ENCODE measurements around the gene SLC24A1.
"Not testable (repeated sequence)": the region's sequence is repeated elsewhere in the genome, so short reads cannot be mapped to it uniquely, and the experiment has no call there.

Gene SLC24A1

GRCh38 chr15:65621638-65622037, at the start of gene SLC24A1:
Gene SLC24A1, plus strand, starts transcription at chr15:65621938. Its CDS starts 2,143 bp downstream, at chr15:65624081.
- DNase-seq (ENCODE audit: extremely low read depth in 1 of 2, low read depth in 1 of 2): no peak

DNA sequence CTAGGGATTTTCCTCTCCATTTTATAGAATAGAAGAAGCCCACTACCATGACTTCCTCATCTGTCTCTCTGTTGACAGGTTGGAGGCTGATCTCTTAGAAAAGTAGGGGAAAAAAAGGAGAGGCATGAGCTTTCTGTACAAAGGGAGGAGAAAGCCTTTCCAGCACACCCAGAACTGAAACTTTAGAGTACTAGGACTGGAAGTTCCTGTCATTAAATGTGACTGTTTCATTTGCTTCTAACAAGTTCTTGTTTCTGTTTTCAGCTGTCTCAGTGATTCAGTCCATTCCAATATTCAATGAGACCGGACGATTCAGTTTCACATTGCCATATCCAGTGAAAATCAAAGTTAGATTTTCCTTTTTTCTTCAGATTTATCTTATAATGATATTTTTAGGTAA, 49.8 kb upstream of the SLC24A1 start:
- DNase-seq (ENCODE audit: extremely low read depth in 1 of 2, low read depth in 1 of 2): no peak

DNA sequence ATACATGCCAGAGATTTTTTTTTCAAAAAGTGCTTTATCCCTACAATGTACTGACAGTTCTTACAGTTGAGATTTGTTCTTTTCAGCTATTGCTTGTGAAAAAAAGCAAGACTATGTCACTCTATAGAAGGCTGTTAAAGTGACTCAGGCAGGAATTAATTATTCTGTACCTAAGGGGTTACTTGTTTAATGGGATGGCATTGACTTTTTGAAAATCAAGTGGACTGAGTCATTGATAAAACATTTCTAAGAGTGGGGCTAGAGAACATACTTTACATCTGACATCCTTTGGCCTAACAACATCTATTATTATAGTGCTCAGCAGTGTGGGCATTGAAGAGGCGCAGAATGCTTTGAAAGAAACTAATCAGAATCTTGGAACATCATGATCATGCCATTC, 45.1 kb upstream of the SLC24A1 start:
- no peak for DNase-seq (ENCODE audit: extremely low read depth in 1 of 2, low read depth in 1 of 2)

DNA sequence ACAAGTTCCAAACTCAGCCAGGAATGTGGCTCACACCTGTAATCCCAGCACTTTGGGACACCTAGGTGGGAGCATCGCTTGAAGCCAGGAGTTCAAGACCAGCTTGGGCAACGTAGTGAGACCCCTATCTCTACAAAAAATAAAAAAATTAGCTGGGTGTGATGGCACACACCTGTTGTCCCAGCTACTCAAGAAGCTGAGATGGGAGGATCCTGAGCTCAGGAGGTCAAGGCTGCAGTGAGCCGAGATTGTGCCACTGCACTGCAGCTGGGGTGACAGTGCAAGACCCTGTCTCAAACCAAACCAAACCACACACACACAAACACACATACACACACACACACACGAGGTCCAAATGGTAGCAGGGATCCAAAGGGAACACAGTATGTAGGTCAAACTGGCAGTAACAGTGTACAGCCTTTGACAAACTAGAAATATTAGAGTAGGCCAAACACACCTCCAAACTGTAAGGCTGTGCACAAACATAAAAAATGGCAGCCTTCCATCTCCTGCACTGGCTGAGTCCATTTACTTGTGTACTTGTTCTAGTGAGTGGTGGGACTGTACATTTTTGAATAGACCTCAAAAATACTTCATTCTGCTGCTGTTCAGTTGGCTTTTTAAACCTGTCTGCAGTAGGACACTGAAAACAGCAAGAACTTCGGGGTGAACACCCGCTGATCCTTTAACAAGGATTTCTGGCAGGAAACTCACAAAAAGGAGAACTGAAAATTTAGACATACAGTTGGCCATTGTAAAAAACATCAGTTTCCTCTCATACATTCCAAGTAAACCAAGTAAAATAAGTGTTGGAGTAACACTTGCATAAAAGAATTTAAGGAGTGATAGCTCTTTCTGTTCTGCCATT, 44.4 kb upstream of the SLC24A1 start:
- DNase-seq (ENCODE audit: extremely low read depth in 1 of 2, low read depth in 1 of 2): no peak

GRCh38 chr15:65578904-65579728, 42.6 kb upstream of the SLC24A1 start:
- DNase-seq (ENCODE audit: extremely low read depth in 1 of 2, low read depth in 1 of 2): no peak

GRCh38 chr15:65579762-65580161, 42.0 kb upstream of the SLC24A1 start:
- DNase-seq (ENCODE audit: extremely low read depth in 1 of 2, low read depth in 1 of 2): no peak

GRCh38 chr15:65580287-65580686, 41.5 kb upstream of the SLC24A1 start:
- DNase-seq (ENCODE audit: extremely low read depth in 1 of 2, low read depth in 1 of 2): no peak

DNA sequence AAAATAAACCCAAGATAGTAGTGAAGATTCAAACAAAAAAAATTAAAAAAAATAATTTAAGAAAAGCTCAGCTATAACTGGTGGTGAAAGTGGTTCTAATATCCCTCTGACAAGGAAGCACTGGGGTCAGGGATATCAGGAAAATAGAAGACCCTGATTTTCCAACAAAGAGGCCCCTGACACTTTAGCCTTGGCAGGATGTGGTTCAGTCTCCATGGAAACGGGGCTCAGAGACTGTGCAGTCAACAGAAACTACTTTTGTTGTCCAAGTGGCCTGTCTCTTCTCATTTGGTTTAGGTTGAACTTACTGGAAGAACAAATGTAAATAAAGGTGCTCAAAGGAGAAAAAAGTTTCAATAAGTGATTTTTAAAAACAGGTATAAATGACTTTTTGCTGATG, 38.0 kb upstream of the SLC24A1 start:
- peak in 1 of 2 donors; percentile 22 for DNase-seq (ENCODE audit: extremely low read depth in 1 of 2, low read depth in 1 of 2)

DNA sequence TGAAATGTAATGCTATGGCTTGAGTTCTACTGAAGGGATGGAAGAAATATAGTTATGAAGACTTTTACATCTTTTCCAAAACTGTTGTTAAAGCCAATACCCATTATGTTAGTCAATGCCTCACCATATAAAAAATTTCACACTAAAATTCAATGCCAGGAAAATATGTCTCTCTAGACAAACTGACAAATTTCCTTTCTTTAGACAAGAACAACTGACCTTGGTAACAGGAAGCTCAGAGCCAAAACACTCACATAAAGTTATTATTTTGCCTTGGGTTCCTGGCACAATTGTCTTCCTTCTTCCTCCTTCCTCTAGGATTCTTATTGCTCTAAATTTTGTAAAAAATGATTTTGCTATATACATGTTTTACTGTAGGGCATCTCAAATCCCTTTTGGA, 37.5 kb upstream of the SLC24A1 start:
- DNase-seq (ENCODE audit: extremely low read depth in 1 of 2, low read depth in 1 of 2): no peak

DNA sequence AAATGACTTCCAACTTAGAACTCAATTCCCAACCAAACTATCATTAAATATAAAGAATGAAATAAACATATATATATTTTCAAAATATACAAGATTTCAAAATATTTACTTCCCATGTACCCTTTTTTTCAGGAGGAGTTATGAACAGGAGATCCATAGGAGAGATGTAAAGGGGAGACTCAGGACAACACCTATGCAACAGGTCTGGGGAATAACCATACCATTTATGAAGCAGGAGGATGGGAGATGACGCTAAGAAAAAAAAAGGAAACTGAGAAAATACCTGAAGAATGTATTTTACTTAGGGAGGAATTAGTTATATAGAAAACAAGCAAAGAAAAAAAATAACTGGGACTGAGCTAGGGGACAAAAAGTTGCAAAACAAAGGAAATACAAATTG, 34.6 kb upstream of the SLC24A1 start:
- no peak for DNase-seq (ENCODE audit: extremely low read depth in 1 of 2, low read depth in 1 of 2)

- no peak for DNase-seq (ENCODE audit: extremely low read depth in 1 of 2, low read depth in 1 of 2)
These were observed 25.8 kb upstream of the SLC24A1 start for GRCh38 chr15:65595960-65596359.

DNA sequence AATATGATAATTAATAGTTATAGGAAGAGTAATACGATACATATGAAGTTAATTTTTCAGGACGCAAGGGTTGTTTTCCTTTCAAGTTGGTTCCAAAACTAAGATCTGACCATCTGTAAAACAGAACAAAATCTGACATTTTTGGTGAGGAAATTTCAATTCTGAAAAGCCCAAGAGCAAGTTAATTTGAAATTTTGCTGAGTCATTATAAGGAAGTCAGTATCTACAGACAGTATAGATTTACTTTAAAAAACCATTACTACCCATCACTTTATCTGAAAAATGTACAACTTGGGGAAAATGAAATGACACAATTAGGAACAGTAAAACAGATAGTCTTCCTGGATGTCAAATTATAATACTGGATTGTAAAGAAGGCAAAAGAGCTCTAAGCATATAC, 23.3 kb upstream of the SLC24A1 start:
- DNase-seq (ENCODE audit: extremely low read depth in 1 of 2, low read depth in 1 of 2): no peak

DNA sequence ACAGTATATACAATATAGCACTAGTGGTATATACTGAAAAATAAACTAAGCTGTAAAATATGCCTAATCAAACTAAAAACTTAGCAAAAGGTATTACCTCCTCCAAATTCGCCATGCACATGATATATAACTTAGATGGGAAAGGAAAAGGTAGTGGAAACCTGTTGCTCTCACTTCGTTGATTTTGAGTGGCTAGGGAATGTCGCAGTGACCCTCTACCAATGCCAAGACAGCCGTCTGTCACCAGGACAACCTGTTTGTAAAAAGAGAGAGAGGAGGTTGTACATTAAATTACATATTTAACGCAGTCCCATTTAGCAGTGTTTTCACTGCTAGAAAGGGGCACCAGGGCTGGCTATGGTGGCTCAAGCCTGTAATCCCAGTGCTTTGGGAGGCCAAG, 22.1 kb upstream of the SLC24A1 start:
- no peak for DNase-seq (ENCODE audit: extremely low read depth in 1 of 2, low read depth in 1 of 2)

- DNase-seq (ENCODE audit: extremely low read depth in 1 of 2, low read depth in 1 of 2): no peak
These were observed 18.6 kb upstream of the SLC24A1 start for GRCh38 chr15:65603134-65603533.

- DNase-seq (ENCODE audit: extremely low read depth in 1 of 2, low read depth in 1 of 2): no peak
These were observed 18.2 kb upstream of the SLC24A1 start for GRCh38 chr15:65603559-65603958.

GRCh38 chr15:65610871-65611718, 10.6 kb upstream of the SLC24A1 start, which contains the start of gene INTS14:
Gene INTS14, minus strand, starts transcription at chr15:65611131. Its CDS starts 3,751 bp downstream, at chr15:65607380.
- peak; percentile 90 to 96 for DNase-seq (ENCODE audit: extremely low read depth in 1 of 2, low read depth in 1 of 2)

DNA sequence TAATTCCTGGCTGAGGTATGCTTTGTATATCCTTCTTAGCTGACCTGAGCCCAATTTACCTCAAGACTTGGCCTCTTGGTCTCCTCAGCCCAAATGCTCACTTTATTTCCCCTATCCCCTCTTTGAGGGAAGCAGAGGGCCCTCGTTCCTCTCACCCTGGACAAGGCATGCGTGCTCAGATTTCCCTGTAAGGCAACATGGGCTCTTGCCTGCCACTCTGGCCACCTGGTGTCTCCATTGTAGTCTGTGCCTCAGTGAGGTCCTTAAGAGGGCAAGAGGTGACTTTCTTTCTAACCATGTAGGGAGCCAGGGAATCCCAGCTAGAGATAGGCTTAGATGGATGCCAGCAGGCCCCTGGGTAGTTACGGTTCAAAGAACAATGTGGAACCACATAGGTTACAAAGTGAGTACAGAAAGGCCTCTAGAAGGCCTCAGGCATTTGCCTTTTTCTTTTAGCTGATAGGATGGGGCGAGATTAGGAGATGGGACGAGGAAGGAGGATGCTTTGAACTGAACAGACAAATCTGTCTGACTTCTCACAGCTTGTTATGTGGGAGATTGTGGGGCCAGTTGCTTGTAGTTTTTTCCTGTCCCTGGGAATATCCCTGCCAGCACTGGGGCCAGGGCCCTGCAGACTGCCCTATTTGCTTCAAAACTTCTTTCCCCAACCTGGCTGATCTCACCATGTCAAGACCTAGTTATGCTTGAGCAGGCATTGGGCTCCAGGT, 9.7 kb upstream of the SLC24A1 start:
- DNase-seq (ENCODE audit: extremely low read depth in 1 of 2, low read depth in 1 of 2): no peak

DNA sequence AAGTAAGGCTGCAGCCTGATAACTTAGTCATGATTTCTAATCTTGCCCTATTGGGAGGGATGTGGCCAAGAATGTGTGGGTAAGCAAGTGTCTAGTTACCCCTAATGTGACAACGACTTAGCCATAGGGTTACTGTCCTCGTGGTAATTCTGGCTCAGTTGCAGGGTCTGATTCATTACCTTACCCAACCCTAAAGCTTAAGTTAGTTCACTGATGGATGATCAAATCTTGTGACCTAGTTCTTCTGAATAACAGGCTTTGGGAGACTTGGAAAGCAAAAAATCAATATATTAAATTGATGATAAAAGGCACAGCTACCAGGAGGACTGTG, 9.2 kb upstream of the SLC24A1 start:
- DNase-seq (ENCODE audit: extremely low read depth in 1 of 2, low read depth in 1 of 2): no peak

DNA sequence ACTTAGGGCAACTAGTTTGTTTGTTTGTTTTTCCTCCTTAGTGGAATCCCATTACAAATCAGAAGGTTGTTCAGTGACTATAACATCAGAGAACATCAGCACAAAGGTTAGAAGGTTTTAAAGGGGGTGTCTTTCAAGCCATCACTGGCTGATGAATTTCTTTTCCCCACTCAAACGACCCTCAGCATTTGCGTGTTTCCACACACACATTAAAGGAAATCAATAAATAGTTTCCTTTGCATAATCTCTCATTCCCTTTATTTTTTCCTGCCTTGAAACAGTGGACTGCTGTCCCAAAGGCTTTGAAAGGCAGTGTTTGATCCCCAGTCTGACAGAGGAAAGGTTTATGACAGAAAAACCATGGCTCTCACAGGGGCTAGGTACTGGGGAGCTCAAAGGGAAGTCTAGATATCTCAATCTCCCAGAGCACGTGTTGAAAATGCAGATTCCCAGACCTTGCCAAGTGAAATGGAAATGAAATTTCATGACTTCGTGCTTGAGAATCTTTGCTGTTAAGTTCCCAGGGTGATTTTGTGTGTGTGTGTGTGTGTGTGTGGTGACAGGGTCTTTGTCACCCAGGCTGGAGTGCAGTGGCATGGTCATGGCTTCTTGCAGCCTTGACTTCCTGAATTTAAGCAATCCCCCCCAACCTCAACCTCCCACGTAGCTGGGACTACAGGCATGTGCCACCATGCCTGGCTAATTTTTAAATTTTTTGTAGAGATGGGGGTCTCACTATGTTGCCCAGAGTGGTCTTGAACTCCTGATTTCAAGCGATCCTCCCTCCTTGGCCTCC, 8.6 kb upstream of the SLC24A1 start:
- no peak for DNase-seq (ENCODE audit: extremely low read depth in 1 of 2, low read depth in 1 of 2)

DNA sequence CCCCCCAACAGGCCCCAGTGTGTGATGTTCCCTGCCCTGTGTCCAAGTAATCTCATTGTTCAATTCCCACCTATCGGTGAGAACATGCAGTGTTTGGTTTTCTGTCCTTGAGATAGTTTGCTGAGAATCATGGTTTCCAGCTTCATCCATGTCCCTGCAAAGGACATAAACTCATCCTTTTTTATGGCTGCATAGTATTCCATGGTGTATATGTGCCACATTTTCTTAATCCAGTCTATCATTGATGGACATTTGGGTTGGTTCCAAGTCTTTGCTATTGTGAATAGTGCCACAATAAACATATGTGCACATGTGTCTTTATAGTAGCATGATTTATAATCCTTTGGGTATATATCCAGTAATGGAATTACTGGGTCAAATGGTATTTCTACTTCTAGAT, 5.9 kb upstream of the SLC24A1 start:
- DNase-seq (ENCODE audit: extremely low read depth in 1 of 2, low read depth in 1 of 2): not testable (repeated sequence)
